ENCODE results near the gene VWF. TPM values are rescaled to one million over a fixed set of nuclear protein-coding genes. Genes with fewer than 3 reads are reported as not detected.

The VWF gene
- total RNA-seq, 4 donors from 2014 or later: 94.3 to 261 (median 162) TPM

DNA sequence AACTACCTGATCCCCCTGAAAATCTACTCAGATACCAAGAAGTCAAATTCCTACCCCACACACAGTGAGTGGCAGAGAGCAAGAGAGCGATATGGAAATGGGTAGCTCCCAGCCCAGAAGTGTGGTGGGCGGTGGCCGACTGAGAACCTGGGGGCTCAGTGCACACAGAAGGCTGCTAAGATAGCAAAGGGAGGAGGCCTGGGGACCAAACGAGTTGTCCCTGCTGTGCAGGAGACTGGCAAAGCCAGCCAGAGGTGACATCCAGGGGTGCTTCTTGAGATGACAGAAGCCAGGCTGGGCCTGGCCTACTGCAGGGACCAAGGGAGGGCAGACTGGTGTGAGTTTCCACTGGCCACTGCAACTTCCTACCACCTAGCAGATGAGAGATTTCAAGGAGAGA is 52.9 kb downstream of the VWF start:
- TF ChIP-seq POLR2AphosphoS5 (IDR thresholded peaks at IDR 0.05) (no peak), EP300 (IDR thresholded peaks at IDR 0.05) (no peak), CTCF (IDR thresholded peaks at IDR 0.05) (no peak), POLR2A (IDR thresholded peaks at IDR 0.05) (no peak)

DNA sequence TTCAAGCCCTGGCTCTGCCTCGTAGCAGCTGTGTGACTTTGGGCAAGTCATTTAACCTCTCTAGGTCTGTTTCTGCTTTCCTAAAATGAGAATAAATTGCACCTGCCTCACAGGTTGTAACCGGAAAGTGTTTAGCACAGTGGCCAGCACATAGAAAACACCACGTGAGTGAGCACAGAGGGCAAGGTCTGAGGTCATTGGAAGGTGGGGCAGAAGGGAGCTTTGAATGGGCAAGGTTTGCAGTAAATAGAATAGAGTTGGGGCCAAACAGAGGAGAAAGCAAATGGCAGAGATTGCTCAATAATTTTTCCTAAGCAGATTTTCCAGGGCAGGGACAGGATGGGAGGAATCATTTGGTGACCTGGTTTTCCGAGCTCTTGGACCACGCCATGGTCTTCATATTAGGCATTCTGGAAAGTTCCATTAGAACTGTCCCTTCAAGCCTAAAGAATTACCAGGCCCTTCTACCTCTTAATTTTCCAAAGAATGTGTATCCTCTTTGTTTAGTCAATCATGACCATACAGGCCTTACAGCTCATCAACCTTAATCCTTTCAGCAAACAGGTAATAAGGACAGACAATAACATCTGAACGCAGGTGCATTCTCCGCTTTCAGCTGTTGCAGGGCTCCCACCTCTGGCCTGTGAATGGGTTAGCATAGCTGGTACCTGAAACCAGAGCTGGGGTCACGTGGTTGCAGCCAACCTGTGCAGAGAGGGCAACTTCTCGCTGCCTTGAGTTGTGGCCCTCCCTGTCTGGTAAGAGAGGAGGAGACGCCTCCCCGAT is 53.8 kb downstream of the VWF start:
- H3K27ac ChIP-seq: peak overlapping the region in 1 of 4 donors; percentile 56

More for the DNA sequence above, 52.9 kb downstream of the VWF start:
- peaks cover 0 to 36% (median 4%) of the 10 kb centered on the region in 3 donors for H3K4me1 ChIP-seq
- H3K27me3 ChIP-seq: no peaks in the 10 kb centered on the region
- peak overlapping the region in 1 of 4 donors; percentile 15 for H3K27ac ChIP-seq
- no peak for ATAC-seq
- no peaks in the 10 kb centered on the region for H3K36me3 ChIP-seq
- 91 to 100% methylated on average over 1 to 4 of the region's 4 CpGs for WGBS, 2 donors (ENCODE audit: low coverage in 1 of 2)
- H3K9me3 ChIP-seq: no peaks in the 10 kb centered on the region
- H3K4me3 ChIP-seq: no peak overlapping the region

DNA sequence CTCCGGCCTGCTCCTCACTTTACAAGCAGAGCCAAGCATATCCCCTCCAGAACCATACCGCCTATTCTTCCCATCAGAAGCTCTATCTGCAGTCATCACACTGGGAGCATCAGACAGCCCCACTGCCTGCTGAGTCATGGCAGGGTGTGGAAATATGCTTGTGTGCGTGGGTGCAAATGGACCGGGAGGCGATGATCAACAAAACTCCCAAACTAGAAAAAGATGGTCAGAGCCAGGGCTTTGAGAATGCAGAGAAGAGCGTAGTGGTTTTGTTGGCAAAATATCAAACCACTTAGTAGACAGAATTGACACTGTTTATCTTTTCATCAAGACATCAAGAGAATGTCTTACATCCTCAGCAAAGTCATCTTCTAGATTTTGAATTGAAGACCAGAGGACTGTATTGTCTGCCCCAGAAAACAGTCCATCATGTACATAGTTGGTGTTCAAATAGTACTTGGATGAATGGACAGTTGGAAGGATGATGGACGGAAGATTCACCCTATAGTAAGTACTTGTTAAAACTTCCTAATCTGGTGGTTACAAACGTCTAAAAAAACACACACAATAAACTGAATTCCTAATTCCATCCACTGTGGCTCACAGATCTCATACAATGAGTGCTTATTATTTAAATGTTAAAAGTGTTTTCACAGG is 54.9 kb downstream of the VWF start:
- Histone ChIP-seq H3K36me3 (no peaks in the 10 kb centered on the region), H3K27me3 (no peaks in the 10 kb centered on the region), H3K4me1 (peaks cover 0 to 22% (median 0%) of the 10 kb centered on the region in 3 donors), H3K4me3 (no peak overlapping the region), H3K27ac (peak overlapping the region in 2 of 4 donors; percentile 23 to 56), H3K9me3 (no peaks in the 10 kb centered on the region)
- no peak for ATAC-seq
- TF ChIP-seq POLR2AphosphoS5 (IDR thresholded peaks at IDR 0.05) (no peak), CTCF (IDR thresholded peaks at IDR 0.05) (no peak), EP300 (IDR thresholded peaks at IDR 0.05) (no peak), POLR2A (IDR thresholded peaks at IDR 0.05) (no peak)
- WGBS, 2 donors (ENCODE audit: low coverage in 1 of 2): 37 to 61% methylated on average over 3 to 8 of the region's 8 CpGs

More for the DNA sequence above, 53.8 kb downstream of the VWF start:
- peak; percentile 26 for ATAC-seq
- Histone ChIP-seq H3K4me1 (peaks cover 0 to 33% (median 4%) of the 10 kb centered on the region in 3 donors), H3K4me3 (no peak overlapping the region), H3K36me3 (no peaks in the 10 kb centered on the region), H3K27me3 (no peaks in the 10 kb centered on the region), H3K9me3 (no peaks in the 10 kb centered on the region)
- WGBS, 2 donors (ENCODE audit: low coverage in 1 of 2): 80 to 100% methylated on average over 2 to 10 of the region's 11 CpGs
- TF ChIP-seq POLR2A (IDR thresholded peaks at IDR 0.05) (no peak), EP300 (IDR thresholded peaks at IDR 0.05) (no peak), CTCF (IDR thresholded peaks at IDR 0.05) (no peak), POLR2AphosphoS5 (IDR thresholded peaks at IDR 0.05) (no peak)

DNA sequence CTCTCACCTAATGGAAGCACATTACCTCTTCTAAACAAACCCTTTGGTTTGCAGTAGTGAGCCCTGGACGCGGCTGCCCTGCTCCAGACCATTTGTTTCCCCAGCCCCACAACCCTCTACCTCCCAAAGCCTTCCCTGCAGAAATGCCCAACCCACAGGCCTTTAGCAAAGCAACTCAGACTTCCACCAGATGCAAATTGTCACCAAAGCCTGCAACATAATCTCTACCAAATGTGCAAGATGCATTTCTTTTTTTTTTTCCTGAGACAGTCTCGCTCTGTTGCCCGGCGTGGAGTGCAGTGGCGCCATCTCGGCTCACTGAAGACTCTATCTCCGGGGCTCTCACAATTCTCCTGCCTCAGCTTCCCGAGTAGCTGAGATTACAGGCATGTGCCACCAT is 56.2 kb downstream of the VWF start:
- 73 to 89% methylated on average over 9 of the region's 9 CpGs for WGBS, 2 donors (ENCODE audit: low coverage in 1 of 2)
- Histone ChIP-seq H3K36me3 (no peaks in the 10 kb centered on the region), H3K4me1 (peaks cover 0 to 16% (median 0%) of the 10 kb centered on the region in 3 donors), H3K27me3 (no peaks in the 10 kb centered on the region), H3K9me3 (no peaks in the 10 kb centered on the region), H3K4me3 (no peak overlapping the region), H3K27ac (peak overlapping the region in 1 of 4 donors; percentile 5)
- TF ChIP-seq CTCF (IDR thresholded peaks at IDR 0.05) (no peak), EP300 (IDR thresholded peaks at IDR 0.05) (no peak), POLR2AphosphoS5 (IDR thresholded peaks at IDR 0.05) (no peak), POLR2A (IDR thresholded peaks at IDR 0.05) (no peak)
- no peak for ATAC-seq

Data from gastroesophageal sphincter (tissue), 4 donors.